Fibroblast of villous mesenchyme (primary cell): ENCODE measurements around the gene CNTN4. TPM values are rescaled to one million over a fixed set of nuclear protein-coding genes. Genes with fewer than 3 reads are reported as not detected.

Experiments used
- DNase-seq: peaks from one replicate; pipeline ENCODE4 v3.0.0-alpha.2; 2010; ENCODE audit warnings: low read depth
- H3K4me3 ChIP-seq: 2 replicates; pipeline ENCODE4 v1.5.1; 2011; ENCODE audit warnings: low read depth, mild to moderate bottlenecking, low read length
- total RNA-seq: library from RNA; depleted of rRNA; stranded (reverse); fragments of >200 nt; gene quantifications from 2 replicates; pipeline ENCODE4 v1.2.3, GENCODE V29; 2012
- TF ChIP-seq, protein P1 (sequence below): IDR thresholded peaks from 2 replicates; pipeline ENCODE4 v1.5.1; 2012; ENCODE audit warnings: low read depth, mild to moderate bottlenecking, low read length; ENCODE audit not compliant: insufficient read depth

Gene CNTN4
- total RNA-seq, 1 donor, result 6.9 TPM

DNA sequence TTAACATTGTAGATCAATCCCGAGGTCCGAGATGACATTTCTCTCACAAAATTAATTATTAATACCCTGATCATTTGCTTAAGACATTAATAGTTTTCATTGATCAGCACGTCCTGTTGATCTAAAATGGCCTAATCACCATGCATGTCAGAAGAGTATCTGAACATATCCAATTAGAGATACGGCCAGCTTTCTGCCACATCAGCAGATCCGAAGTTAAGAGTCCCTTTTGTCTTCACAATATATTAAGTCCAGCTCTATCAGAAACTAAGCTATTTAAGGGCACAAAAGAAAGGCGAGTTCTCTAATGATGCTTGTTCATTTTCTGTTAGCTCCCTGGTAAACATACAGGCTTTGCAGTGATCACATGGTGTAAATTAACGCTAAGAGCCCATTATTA, 470.3 kb downstream of the CNTN4 start:
- DNase-seq, result no peak
- TF ChIP-seq, protein P1, sequence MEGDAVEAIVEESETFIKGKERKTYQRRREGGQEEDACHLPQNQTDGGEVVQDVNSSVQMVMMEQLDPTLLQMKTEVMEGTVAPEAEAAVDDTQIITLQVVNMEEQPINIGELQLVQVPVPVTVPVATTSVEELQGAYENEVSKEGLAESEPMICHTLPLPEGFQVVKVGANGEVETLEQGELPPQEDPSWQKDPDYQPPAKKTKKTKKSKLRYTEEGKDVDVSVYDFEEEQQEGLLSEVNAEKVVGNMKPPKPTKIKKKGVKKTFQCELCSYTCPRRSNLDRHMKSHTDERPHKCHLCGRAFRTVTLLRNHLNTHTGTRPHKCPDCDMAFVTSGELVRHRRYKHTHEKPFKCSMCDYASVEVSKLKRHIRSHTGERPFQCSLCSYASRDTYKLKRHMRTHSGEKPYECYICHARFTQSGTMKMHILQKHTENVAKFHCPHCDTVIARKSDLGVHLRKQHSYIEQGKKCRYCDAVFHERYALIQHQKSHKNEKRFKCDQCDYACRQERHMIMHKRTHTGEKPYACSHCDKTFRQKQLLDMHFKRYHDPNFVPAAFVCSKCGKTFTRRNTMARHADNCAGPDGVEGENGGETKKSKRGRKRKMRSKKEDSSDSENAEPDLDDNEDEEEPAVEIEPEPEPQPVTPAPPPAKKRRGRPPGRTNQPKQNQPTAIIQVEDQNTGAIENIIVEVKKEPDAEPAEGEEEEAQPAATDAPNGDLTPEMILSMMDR, result no peak
- no peak overlapping the region for H3K4me3 ChIP-seq

DNA sequence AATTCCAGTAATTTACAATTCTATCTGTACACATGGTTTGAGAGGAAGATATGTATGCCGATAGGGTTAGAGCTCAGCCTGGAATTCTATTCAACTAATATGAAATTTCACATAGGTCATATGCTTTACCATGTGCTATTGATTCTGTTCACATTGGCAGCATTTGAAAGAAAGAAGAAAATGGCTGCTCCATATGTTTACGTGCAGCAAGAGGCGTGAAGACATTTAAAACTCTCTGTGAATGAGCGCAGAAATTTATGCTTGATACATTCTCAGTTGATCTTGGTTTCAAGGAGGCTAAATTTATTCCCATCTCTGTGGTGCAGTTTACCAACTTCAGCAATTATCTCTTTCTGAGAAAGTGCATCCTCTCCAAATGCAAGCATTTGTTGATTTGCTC, 478.9 kb downstream of the CNTN4 start:
- TF ChIP-seq, protein P1, result no peak
- H3K4me3 ChIP-seq, result no peak overlapping the region
- DNase-seq, result no peak

DNA sequence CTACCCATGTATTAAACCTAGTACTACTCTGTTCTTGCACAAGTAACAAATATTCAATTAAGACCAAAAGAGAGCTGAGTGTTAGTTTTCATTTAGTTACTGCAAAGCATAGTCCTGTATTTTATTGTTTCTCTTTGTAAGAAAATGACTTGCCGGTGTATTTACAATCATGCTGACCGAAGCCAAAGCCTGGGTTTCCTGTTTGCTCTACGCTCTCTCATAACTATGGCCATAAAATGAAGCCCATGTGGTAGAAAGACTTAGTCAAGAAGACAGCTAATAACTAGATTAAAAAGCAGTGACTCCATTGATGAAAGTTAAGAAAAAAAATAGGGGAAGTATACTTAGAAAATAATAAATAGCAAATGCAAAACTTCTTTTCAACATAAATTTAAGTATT, 479.9 kb downstream of the CNTN4 start:
- no peak overlapping the region for H3K4me3 ChIP-seq
- peak; percentile 56 for DNase-seq
- TF ChIP-seq, protein P1, result no peak

- no peak overlapping the region for H3K4me3 ChIP-seq
- TF ChIP-seq, protein P1, result no peak
- no peak for DNase-seq
These were observed 480.5 kb downstream of the CNTN4 start for GRCh38 chr3:2579206-2579605.

GRCh38 chr3:2583046-2583445, 484.4 kb downstream of the CNTN4 start:
- DNase-seq, result no peak
- H3K4me3 ChIP-seq, result no peak overlapping the region
- TF ChIP-seq, protein P1, result no peak

- DNase-seq, result peak; percentile 54
- TF ChIP-seq, protein P1, result no peak
- no peak overlapping the region for H3K4me3 ChIP-seq
These were observed 490.8 kb downstream of the CNTN4 start for GRCh38 chr3:2589336-2589969.

- H3K4me3 ChIP-seq, result no peak overlapping the region
- DNase-seq, result no peak
- TF ChIP-seq, protein P1, result no peak
These were observed 496.8 kb downstream of the CNTN4 start for GRCh38 chr3:2595486-2595885.
